Mucosa of descending colon (tissue), 3 donors: ENCODE results near the gene RNF208. TPM values are rescaled to one million over a fixed set of nuclear protein-coding genes. Genes with fewer than 3 reads are reported as not detected.
A peak's percentile ranks its signal among the peaks of the same experiment; 100 is the strongest.

Experiments used
- ATAC-seq: fragments of 200-7000 bp; cut with Tn5 transposase; one replicate; pipeline ENCODE4 v1.9.1; 2020; ENCODE audit warnings: mild to moderate bottlenecking, moderate library complexity
- DNase-seq, 3 donors: peaks; one replicate each; pipeline ENCODE4 v3.0.0-alpha.2; 2020
- H3K36me3 ChIP-seq: fragments of 200-600 bp; one replicate; pipeline ENCODE4 v1.8.0; 2021; ENCODE audit warnings: low read depth, mild to moderate bottlenecking
- H3K4me1 ChIP-seq: fragments of 200-600 bp; one replicate; pipeline ENCODE4 v1.8.0; 2021; ENCODE audit warnings: low read depth, mild to moderate bottlenecking
- H3K4me3 ChIP-seq: fragments of 200-600 bp; one replicate; pipeline ENCODE4 v1.8.0; 2021; ENCODE audit warnings: mild to moderate bottlenecking
- H3K9me3 ChIP-seq: fragments of 200-600 bp; one replicate; pipeline ENCODE4 v1.8.0; 2021; ENCODE audit warnings: mild to moderate bottlenecking
- intact Hi-C, 2 donors: fragments of 100-400 bp; cut with DNase I in 1 of 2; cut with micrococcal nuclease in 1 of 2; formaldehyde crosslinking; loops; one replicate each; pipeline versions ENCODE4 v1.11.0 to v1.11.1; 2022; cut with DNase I, micrococcal nuclease
- total RNA-seq, 3 donors: library from RNA; stranded (reverse); fragmentation: NEBNext Ultra II Directional in 2 of 3; extraction: Animal tissue kit (Norgen Biotek cat#: 25700) in 2 of 3; gene quantifications; one replicate each; pipeline versions ENCODE4 v1.2.1 to v1.2.4, GENCODE V29; 2021 to 2023
- TF ChIP-seq, protein P1 (sequence below): fragments of 200-600 bp; IDR thresholded peaks from one replicate; pipeline ENCODE4 v1.8.0; 2022; ENCODE audit warnings: antibody characterized with exemption, mild to moderate bottlenecking
- donor health status: DM: no; HTN: no; CAD: no; lungs with moderate emphysema.
- donor health status: DM: no; HTN: no; CAD: no.
- donor health status: DM: no; HTN: yes; CAD: no.

Gene RNF208
- total RNA-seq, 3 donors from 2014 or later = 5.3 to 7.1 (median 5.8) TPM

DNA sequence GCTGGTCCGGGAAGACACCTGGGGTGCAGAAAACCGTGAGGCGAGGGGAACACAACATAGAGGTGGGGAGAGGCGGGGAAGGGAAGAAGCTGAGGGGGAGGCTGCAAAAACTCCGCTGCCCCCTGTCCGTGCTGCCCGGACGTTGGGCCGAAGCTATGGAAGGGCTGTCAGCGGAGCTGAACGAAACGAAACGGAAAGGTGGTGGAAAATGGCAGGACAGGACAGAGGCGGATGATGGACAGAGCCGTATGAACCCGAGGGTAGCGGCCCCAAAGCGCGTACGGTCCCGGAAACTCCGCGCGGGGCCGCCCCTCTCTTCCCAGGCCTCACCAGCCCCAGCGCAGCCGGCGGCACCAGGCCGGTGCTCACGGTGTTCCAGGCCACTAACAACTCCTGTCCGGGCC is 34.0 kb downstream of the RNF208 start:
- peaks cover 43% of the 10 kb centered on the region for H3K4me1 ChIP-seq
- intact Hi-C loops = no loop called here
- ATAC-seq = peak; percentile 1

DNA sequence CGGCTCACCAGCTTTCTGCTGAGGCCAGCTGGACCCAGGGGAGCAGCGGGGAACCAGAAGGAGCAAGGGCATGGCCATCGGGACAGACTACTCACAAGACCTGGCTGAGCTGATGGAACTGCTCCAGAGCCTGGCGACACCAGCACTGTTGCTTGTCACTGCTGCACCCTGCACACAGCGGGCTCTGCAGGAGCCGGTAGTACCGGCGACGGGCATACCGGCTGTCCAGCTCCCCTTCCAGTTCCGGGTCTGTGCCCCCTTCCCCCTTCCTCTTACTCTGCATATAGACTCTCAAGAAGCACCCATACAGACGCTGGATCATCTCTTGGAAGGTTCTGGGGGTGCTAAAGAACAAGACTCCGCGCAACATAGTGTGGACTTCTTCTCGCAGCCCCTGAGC is 34.7 kb downstream of the RNF208 start:
- Histone ChIP-seq H3K4me1 (peaks cover 43% of the 10 kb centered on the region), H3K4me3 (no peak overlapping the region), H3K9me3 (no peaks in the 10 kb centered on the region), H3K36me3 (no peaks in the 10 kb centered on the region)
- DNase-seq (no peak), ATAC-seq (no peak)
- TF ChIP-seq, protein P1, sequence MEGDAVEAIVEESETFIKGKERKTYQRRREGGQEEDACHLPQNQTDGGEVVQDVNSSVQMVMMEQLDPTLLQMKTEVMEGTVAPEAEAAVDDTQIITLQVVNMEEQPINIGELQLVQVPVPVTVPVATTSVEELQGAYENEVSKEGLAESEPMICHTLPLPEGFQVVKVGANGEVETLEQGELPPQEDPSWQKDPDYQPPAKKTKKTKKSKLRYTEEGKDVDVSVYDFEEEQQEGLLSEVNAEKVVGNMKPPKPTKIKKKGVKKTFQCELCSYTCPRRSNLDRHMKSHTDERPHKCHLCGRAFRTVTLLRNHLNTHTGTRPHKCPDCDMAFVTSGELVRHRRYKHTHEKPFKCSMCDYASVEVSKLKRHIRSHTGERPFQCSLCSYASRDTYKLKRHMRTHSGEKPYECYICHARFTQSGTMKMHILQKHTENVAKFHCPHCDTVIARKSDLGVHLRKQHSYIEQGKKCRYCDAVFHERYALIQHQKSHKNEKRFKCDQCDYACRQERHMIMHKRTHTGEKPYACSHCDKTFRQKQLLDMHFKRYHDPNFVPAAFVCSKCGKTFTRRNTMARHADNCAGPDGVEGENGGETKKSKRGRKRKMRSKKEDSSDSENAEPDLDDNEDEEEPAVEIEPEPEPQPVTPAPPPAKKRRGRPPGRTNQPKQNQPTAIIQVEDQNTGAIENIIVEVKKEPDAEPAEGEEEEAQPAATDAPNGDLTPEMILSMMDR = no peak
- intact Hi-C loops = no loop called here

More for the DNA sequence above, 34.0 kb downstream of the RNF208 start:
- TF ChIP-seq, protein P1 = no peak
- Histone ChIP-seq H3K36me3 (no peaks in the 10 kb centered on the region), H3K9me3 (no peaks in the 10 kb centered on the region), H3K4me3 (peak overlapping the region; percentile 85)
- no peak for DNase-seq

DNA sequence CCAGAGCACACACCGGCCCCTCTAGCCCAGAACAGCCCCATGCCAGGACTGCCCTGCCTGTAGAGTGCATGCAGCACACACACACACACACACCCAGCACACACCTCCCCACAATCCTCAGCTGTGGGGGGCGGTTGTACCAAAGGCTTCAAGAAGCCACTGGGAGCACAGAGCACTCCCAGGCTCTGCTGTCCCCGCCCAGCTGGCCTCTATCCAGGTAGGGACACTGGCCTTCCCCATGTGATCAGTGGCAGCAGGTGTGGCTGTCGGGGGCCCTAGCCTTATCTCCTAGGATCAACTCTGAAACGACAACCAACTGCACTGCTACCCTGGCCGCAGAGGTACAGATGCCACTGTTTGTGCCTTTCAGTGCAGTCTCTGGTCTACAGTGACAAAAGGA is 35.7 kb downstream of the RNF208 start:
- no peak overlapping the region for H3K4me3 ChIP-seq
- TF ChIP-seq, protein P1 = no peak
- H3K4me1 ChIP-seq = peaks cover 43% of the 10 kb centered on the region
- no peaks in the 10 kb centered on the region for H3K9me3 ChIP-seq
- intact Hi-C loops = no loop called here
- ATAC-seq = no peak
- peak in 2 of 3 donors; percentile 63 to 66 for DNase-seq
- H3K36me3 ChIP-seq = no peaks in the 10 kb centered on the region

DNA sequence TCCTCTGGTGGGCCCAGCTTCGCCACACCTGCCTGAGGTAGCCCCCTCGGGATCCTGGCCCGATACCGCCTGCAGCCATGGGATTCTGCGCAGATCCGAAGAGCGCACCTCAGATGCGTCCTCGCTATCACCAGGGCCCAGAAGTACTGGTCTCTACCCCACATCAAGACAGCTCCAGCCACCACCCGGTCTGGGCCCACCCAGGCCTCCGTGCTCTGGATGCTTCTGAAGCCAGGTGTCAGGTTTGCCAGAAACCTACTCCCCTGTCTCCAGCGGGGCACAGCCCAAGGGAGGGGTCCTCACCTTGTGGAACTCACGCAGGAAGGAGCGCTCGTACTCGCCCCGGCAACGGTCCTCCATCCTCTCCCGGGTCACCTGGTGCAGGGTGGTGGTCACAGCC is 36.1 kb downstream of the RNF208 start:
- no peaks in the 10 kb centered on the region for H3K36me3 ChIP-seq
- no peak for ATAC-seq
- no peak for DNase-seq
- intact Hi-C loops = no loop called here
- no peak overlapping the region for H3K4me3 ChIP-seq
- no peaks in the 10 kb centered on the region for H3K9me3 ChIP-seq
- TF ChIP-seq, protein P1 = no peak
- H3K4me1 ChIP-seq = peaks cover 39% of the 10 kb centered on the region

DNA sequence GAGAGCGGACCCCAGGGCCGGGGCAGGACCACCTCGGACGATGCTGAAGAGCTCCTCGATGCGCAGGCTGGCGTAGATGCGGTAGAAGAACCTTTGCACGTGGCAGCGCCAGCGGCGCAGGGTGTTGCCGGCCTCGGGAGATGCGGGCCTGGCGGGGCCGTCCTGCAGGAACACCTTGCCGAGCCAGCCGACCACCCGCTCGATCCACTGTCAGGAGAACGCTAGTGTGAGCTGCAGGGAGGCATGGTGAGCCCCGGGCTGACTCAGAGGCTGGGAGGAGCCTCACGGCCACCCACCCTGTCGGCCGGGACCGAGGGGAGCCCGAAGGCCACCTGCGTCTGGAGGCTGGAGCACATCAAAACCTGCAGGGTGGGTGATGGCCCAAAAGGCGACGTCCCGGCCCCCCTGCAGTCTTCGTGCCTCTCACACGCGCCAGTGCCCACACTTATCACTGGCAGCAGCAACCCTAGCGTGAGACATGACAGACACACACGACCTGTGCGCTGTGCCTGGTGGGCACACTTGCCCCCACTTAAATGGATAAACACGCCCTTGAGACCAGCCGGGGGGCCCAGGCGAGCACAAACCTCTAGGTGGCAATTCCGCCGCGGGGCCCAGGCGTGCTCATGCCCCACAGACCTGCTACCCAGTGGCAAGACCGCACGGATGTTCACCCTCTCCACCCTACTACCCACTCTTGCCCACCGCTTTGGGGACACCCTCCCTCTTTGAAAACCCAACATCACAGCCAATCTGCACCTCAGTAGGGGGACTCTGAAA is 37.0 kb downstream of the RNF208 start:
- intact Hi-C loops = no loop called here
- ATAC-seq = no peak

More for the DNA sequence above, 37.0 kb downstream of the RNF208 start:
- no peak overlapping the region for H3K4me3 ChIP-seq
- peaks cover 32% of the 10 kb centered on the region for H3K4me1 ChIP-seq
- DNase-seq = no peak
- TF ChIP-seq, protein P1 = no peak
- H3K9me3 ChIP-seq = no peaks in the 10 kb centered on the region
- no peaks in the 10 kb centered on the region for H3K36me3 ChIP-seq
